ENCODE data around the gene TRIM44. TPM values are rescaled to one million over a fixed set of nuclear protein-coding genes. Genes with fewer than 3 reads are reported as not detected.

TRIM44 gene
- total RNA-seq, 4 donors from 2014 or later = 22.3 to 46.7 (median 39.5) TPM

GRCh38 chr11:35746356-35747153 is 84.0 kb downstream of the TRIM44 start:
- no peak overlapping the region for H3K4me3 ChIP-seq
- DNase-seq (ENCODE audit: low spot score in 2 of 2) = no peak
- WGBS, 2 donors = 63 to 75% methylated on average over 4 of the region's 4 CpGs
- TF ChIP-seq POLR2A (IDR thresholded peaks at IDR 0.05) (no peak), EP300 (IDR thresholded peaks at IDR 0.05) (no peak)
- TF ChIP-seq, protein P1, sequence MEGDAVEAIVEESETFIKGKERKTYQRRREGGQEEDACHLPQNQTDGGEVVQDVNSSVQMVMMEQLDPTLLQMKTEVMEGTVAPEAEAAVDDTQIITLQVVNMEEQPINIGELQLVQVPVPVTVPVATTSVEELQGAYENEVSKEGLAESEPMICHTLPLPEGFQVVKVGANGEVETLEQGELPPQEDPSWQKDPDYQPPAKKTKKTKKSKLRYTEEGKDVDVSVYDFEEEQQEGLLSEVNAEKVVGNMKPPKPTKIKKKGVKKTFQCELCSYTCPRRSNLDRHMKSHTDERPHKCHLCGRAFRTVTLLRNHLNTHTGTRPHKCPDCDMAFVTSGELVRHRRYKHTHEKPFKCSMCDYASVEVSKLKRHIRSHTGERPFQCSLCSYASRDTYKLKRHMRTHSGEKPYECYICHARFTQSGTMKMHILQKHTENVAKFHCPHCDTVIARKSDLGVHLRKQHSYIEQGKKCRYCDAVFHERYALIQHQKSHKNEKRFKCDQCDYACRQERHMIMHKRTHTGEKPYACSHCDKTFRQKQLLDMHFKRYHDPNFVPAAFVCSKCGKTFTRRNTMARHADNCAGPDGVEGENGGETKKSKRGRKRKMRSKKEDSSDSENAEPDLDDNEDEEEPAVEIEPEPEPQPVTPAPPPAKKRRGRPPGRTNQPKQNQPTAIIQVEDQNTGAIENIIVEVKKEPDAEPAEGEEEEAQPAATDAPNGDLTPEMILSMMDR (IDR thresholded peaks at IDR 0.05) = no peak
- H3K4me1 ChIP-seq = peaks cover 0 to 5% (median 0%) of the 10 kb centered on the region in 4 donors
- no peaks in the 10 kb centered on the region for H3K9me3 ChIP-seq
- no peak overlapping the region for H3K27ac ChIP-seq
- H3K36me3 ChIP-seq = no peaks in the 10 kb centered on the region
- no peaks in the 10 kb centered on the region for H3K27me3 ChIP-seq

DNA sequence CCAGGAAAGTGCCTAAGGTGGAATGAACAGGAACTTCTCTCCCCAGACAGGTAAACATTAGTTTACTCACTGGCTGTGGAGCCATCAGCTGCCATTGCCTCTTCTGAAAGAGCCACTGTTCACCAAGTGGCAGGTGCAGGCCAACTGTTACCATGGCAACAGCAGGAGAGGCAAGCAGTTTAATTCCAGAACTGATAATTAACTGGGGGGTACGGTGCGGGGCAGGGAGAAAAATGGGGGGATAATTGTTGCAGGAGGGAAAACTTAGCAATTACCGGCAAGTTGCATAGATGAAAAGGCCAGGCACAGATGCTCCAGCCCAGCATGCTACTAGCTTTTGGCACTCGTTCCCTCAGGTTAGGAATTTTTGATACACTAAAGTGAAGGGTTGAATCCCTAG is 85.1 kb downstream of the TRIM44 start:
- H3K9me3 ChIP-seq = no peaks in the 10 kb centered on the region
- no peaks in the 10 kb centered on the region for H3K27me3 ChIP-seq
- H3K27ac ChIP-seq = no peak overlapping the region
- TF ChIP-seq, protein P1 (IDR thresholded peaks at IDR 0.05) = no peak
- peaks cover 0 to 5% (median 0%) of the 10 kb centered on the region in 4 donors for H3K4me1 ChIP-seq
- DNase-seq (ENCODE audit: low spot score in 2 of 2) = no peak
- no peak overlapping the region for H3K4me3 ChIP-seq
- H3K36me3 ChIP-seq = no peaks in the 10 kb centered on the region
- 88 to 90% methylated on average over 4 of the region's 4 CpGs for WGBS, 2 donors

DNA sequence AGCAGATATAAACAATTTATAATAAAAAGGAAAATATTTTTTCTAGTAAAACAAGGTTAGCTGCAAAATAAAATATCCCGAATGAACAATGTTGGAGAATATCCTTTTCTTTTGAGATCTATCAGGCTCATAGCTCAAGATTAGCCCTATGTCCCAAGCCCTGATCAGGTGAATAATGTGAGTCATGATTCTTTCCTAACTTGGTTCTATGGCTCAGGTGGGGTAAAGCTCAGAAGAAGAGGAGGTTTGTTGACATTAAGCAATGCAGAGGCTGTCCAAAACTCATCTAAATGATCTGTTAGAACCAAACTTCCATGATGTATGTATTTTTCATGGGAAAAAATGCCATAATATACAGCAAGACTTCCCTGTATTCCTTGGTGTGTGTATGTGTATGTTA is 86.1 kb downstream of the TRIM44 start:
- TF ChIP-seq EP300 (IDR thresholded peaks at IDR 0.05) (no peak), POLR2A (IDR thresholded peaks at IDR 0.05) (no peak)
- TF ChIP-seq, protein P1 (IDR thresholded peaks at IDR 0.05) = no peak
- Histone ChIP-seq H3K9me3 (no peaks in the 10 kb centered on the region), H3K27ac (no peak overlapping the region), H3K27me3 (no peaks in the 10 kb centered on the region), H3K4me1 (peaks cover 0 to 5% (median 0%) of the 10 kb centered on the region in 4 donors), H3K36me3 (peaks cover 0 to 2% (median 0%) of the 10 kb centered on the region in 3 donors), H3K4me3 (no peak overlapping the region)
- no peak for DNase-seq (ENCODE audit: low spot score in 2 of 2)
- 88 to 91% methylated on average over 1 of the region's 1 CpG for WGBS, 2 donors

DNA sequence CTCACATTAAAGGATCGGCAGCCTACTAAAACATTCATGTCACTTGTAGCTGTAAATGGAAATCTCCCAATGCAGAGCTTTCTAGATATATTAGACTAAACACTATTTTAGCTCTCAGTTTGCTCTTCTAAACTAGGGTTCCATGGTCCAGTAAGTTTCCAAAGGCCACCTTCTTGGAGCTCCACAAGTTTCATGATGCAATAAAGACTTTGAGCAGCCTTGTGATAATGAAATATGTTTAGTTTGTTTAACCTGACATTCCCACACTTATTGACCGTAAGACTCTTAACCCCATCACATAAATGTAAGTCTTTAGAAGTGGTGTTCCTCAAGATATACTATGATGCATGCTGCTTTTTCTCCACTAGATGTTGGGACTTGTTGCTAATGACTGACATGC is 87.7 kb downstream of the TRIM44 start:
- WGBS, 2 donors = 91 to 94% methylated on average over 2 of the region's 2 CpGs
- TF ChIP-seq POLR2A (IDR thresholded peaks at IDR 0.05) (no peak), EP300 (IDR thresholded peaks at IDR 0.05) (no peak)
- TF ChIP-seq, protein P1 (IDR thresholded peaks at IDR 0.05) = no peak
- H3K4me3 ChIP-seq = no peak overlapping the region
- peaks cover 0 to 5% (median 0%) of the 10 kb centered on the region in 4 donors for H3K4me1 ChIP-seq
- DNase-seq (ENCODE audit: low spot score in 2 of 2) = no peak
- no peaks in the 10 kb centered on the region for H3K27me3 ChIP-seq
- H3K9me3 ChIP-seq = no peaks in the 10 kb centered on the region
- peaks cover 0 to 3% (median 0%) of the 10 kb centered on the region in 3 donors for H3K36me3 ChIP-seq
- no peak overlapping the region for H3K27ac ChIP-seq

GRCh38 chr11:35750981-35751663 is 88.5 kb downstream of the TRIM44 start:
- TF ChIP-seq EP300 (IDR thresholded peaks at IDR 0.05) (no peak), POLR2A (IDR thresholded peaks at IDR 0.05) (no peak)
- TF ChIP-seq, protein P1 (IDR thresholded peaks at IDR 0.05) = no peak
- 93 to 99% methylated on average over 4 of the region's 4 CpGs for WGBS, 2 donors
- H3K27me3 ChIP-seq = no peaks in the 10 kb centered on the region
- peaks cover 0 to 2% (median 0%) of the 10 kb centered on the region in 4 donors for H3K4me1 ChIP-seq
- H3K36me3 ChIP-seq = peaks cover 0 to 3% (median 0%) of the 10 kb centered on the region in 3 donors
- no peak overlapping the region for H3K27ac ChIP-seq
- no peaks in the 10 kb centered on the region for H3K9me3 ChIP-seq
- H3K4me3 ChIP-seq = no peak overlapping the region
- no peak for DNase-seq (ENCODE audit: low spot score in 2 of 2)
